ENCODE results near the gene FAM20C. TPM values are rescaled to one million over a fixed set of nuclear protein-coding genes. Genes with fewer than 3 reads are reported as not detected.
A peak's percentile ranks its signal among the peaks of the same experiment; 100 is the strongest.

The FAM20C gene
- total and polyA plus RNA-seq, 9 donors, result 24.0 to 43.0 (median 37.2) TPM

GRCh38 chr7:244974-245373 is 52.6 kb downstream of the FAM20C start:
- WGBS (ENCODE audit: insufficient coverage), result 40% methylated on average over 21 of the region's 22 CpGs
- H3K27me3 ChIP-seq (ENCODE audit: control insufficient read depth, insufficient read depth, low read length), result no peaks in the 10 kb centered on the region
- H3K9me3 ChIP-seq (replicated peaks; ENCODE audit: control insufficient read depth, low read depth, low read length), result no peaks in the 10 kb centered on the region
- H3K4me3 ChIP-seq (ENCODE audit: low read length), result no peak overlapping the region
- peaks cover 19% of the 10 kb centered on the region for H3K4me1 ChIP-seq (ENCODE audit: control insufficient read depth, insufficient read depth, low read length)
- H3K36me3 ChIP-seq (ENCODE audit: control insufficient read depth, insufficient read depth, low read length), result peaks cover 31% of the 10 kb centered on the region
- H3K27ac ChIP-seq (ENCODE audit: low read length), result peak overlapping the region; percentile 20
- DNase-seq, result peak; percentile 54

DNA sequence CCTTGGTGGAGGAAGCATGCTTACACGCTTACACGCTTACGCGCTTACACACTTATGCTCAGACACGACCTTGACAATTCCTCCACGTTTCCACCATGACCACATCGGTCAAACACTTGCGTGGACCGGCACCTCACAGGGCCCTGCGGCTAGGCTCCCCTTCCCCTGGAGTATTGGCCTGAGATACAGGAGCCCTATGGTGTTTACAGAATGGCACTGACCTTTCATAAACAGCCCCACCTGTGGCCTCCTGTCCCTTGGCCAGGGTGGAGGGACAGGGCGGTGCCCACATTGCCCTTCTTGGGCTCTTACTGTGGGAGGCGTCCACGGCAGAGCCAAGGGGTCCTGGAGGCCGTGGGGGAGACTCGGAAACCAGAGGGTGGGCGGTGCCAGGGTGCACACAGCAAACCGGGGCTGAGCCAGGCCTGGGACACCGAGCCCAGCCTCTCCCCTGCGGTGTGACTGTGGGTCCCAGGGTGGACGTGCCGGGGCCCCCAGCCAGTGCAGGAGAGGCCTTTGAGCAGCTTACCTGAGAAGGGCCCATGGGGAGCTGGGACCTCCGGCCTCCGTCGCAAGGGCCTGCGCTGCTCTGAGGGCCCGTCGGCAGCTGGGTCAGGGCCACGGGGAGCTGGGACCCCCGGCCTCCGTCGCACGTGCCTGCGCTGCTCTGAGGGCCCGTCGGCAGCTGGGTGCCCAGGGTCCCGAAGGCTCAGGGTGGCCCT is 53.4 kb downstream of the FAM20C start:
- Histone ChIP-seq H3K27ac (ENCODE audit: low read length) (no peak overlapping the region), H3K9me3 (replicated peaks; ENCODE audit: control insufficient read depth, low read depth, low read length) (no peaks in the 10 kb centered on the region), H3K27me3 (ENCODE audit: control insufficient read depth, insufficient read depth, low read length) (no peaks in the 10 kb centered on the region), H3K36me3 (ENCODE audit: control insufficient read depth, insufficient read depth, low read length) (peaks cover 39% of the 10 kb centered on the region), H3K4me1 (ENCODE audit: control insufficient read depth, insufficient read depth, low read length) (peaks cover 15% of the 10 kb centered on the region), H3K4me3 (ENCODE audit: low read length) (no peak overlapping the region)
- no peak for DNase-seq
- 93% methylated on average over 31 of the region's 36 CpGs for WGBS (ENCODE audit: insufficient coverage)

- Histone ChIP-seq H3K4me1 (ENCODE audit: control insufficient read depth, insufficient read depth, low read length) (peaks cover 10% of the 10 kb centered on the region), H3K27me3 (ENCODE audit: control insufficient read depth, insufficient read depth, low read length) (no peaks in the 10 kb centered on the region), H3K27ac (ENCODE audit: low read length) (no peak overlapping the region), H3K9me3 (replicated peaks; ENCODE audit: control insufficient read depth, low read depth, low read length) (no peaks in the 10 kb centered on the region), H3K36me3 (ENCODE audit: control insufficient read depth, insufficient read depth, low read length) (peaks cover 41% of the 10 kb centered on the region), H3K4me3 (ENCODE audit: low read length) (no peak overlapping the region)
- DNase-seq, result no peak
- 79% methylated on average over 20 of the region's 22 CpGs for WGBS (ENCODE audit: insufficient coverage)
Observed at GRCh38 chr7:246451-246850, 54.1 kb downstream of the FAM20C start.

- H3K36me3 ChIP-seq (ENCODE audit: control insufficient read depth, insufficient read depth, low read length), result peaks cover 45% of the 10 kb centered on the region
- H3K4me1 ChIP-seq (ENCODE audit: control insufficient read depth, insufficient read depth, low read length), result peaks cover 10% of the 10 kb centered on the region
- no peak overlapping the region for H3K4me3 ChIP-seq (ENCODE audit: low read length)
- no peaks in the 10 kb centered on the region for H3K9me3 ChIP-seq (replicated peaks; ENCODE audit: control insufficient read depth, low read depth, low read length)
- H3K27me3 ChIP-seq (ENCODE audit: control insufficient read depth, insufficient read depth, low read length), result no peaks in the 10 kb centered on the region
- no peak for DNase-seq
- WGBS (ENCODE audit: insufficient coverage), result 73% methylated on average over 5 of the region's 12 CpGs
- H3K27ac ChIP-seq (ENCODE audit: low read length), result no peak overlapping the region
Observed at GRCh38 chr7:247181-247580, 54.8 kb downstream of the FAM20C start.

- Histone ChIP-seq H3K27ac (ENCODE audit: low read length) (no peak overlapping the region), H3K9me3 (replicated peaks; ENCODE audit: control insufficient read depth, low read depth, low read length) (no peaks in the 10 kb centered on the region), H3K36me3 (ENCODE audit: control insufficient read depth, insufficient read depth, low read length) (peaks cover 49% of the 10 kb centered on the region), H3K4me1 (ENCODE audit: control insufficient read depth, insufficient read depth, low read length) (peaks cover 13% of the 10 kb centered on the region), H3K27me3 (ENCODE audit: control insufficient read depth, insufficient read depth, low read length) (no peaks in the 10 kb centered on the region), H3K4me3 (ENCODE audit: low read length) (no peak overlapping the region)
- WGBS (ENCODE audit: insufficient coverage), result 78% methylated on average over 8 of the region's 16 CpGs
- DNase-seq, result no peak
Observed at GRCh38 chr7:247636-248035, 55.3 kb downstream of the FAM20C start.

GRCh38 chr7:248732-249435 is 56.5 kb downstream of the FAM20C start:
- no peak for DNase-seq
- Histone ChIP-seq H3K9me3 (replicated peaks; ENCODE audit: control insufficient read depth, low read depth, low read length) (no peaks in the 10 kb centered on the region), H3K27me3 (ENCODE audit: control insufficient read depth, insufficient read depth, low read length) (no peaks in the 10 kb centered on the region), H3K27ac (ENCODE audit: low read length) (no peak overlapping the region), H3K4me3 (ENCODE audit: low read length) (no peak overlapping the region), H3K36me3 (ENCODE audit: control insufficient read depth, insufficient read depth, low read length) (peaks cover 52% of the 10 kb centered on the region), H3K4me1 (ENCODE audit: control insufficient read depth, insufficient read depth, low read length) (peaks cover 26% of the 10 kb centered on the region)
- 91% methylated on average over 11 of the region's 20 CpGs for WGBS (ENCODE audit: insufficient coverage)

GRCh38 chr7:249989-250388 is 57.6 kb downstream of the FAM20C start:
- WGBS (ENCODE audit: insufficient coverage), result 68% methylated on average over 9 of the region's 12 CpGs
- H3K4me1 ChIP-seq (ENCODE audit: control insufficient read depth, insufficient read depth, low read length), result peaks cover 24% of the 10 kb centered on the region
- no peak for DNase-seq
- H3K36me3 ChIP-seq (ENCODE audit: control insufficient read depth, insufficient read depth, low read length), result peaks cover 57% of the 10 kb centered on the region
- H3K9me3 ChIP-seq (replicated peaks; ENCODE audit: control insufficient read depth, low read depth, low read length), result no peaks in the 10 kb centered on the region
- no peak overlapping the region for H3K27ac ChIP-seq (ENCODE audit: low read length)
- H3K4me3 ChIP-seq (ENCODE audit: low read length), result no peak overlapping the region
- H3K27me3 ChIP-seq (ENCODE audit: control insufficient read depth, insufficient read depth, low read length), result no peaks in the 10 kb centered on the region

- no peak for DNase-seq
- 91% methylated on average over 14 of the region's 15 CpGs for WGBS (ENCODE audit: insufficient coverage)
- Histone ChIP-seq H3K4me3 (ENCODE audit: low read length) (no peak overlapping the region), H3K27ac (ENCODE audit: low read length) (no peak overlapping the region), H3K36me3 (ENCODE audit: control insufficient read depth, insufficient read depth, low read length) (peaks cover 61% of the 10 kb centered on the region), H3K27me3 (ENCODE audit: control insufficient read depth, insufficient read depth, low read length) (no peaks in the 10 kb centered on the region), H3K4me1 (ENCODE audit: control insufficient read depth, insufficient read depth, low read length) (peaks cover 21% of the 10 kb centered on the region), H3K9me3 (replicated peaks; ENCODE audit: control insufficient read depth, low read depth, low read length) (no peaks in the 10 kb centered on the region)
Observed at GRCh38 chr7:250523-250922, 58.2 kb downstream of the FAM20C start.

- H3K27ac ChIP-seq (ENCODE audit: low read length), result no peak overlapping the region
- H3K4me1 ChIP-seq (ENCODE audit: control insufficient read depth, insufficient read depth, low read length), result peaks cover 21% of the 10 kb centered on the region
- peaks cover 62% of the 10 kb centered on the region for H3K36me3 ChIP-seq (ENCODE audit: control insufficient read depth, insufficient read depth, low read length)
- no peaks in the 10 kb centered on the region for H3K9me3 ChIP-seq (replicated peaks; ENCODE audit: control insufficient read depth, low read depth, low read length)
- H3K4me3 ChIP-seq (ENCODE audit: low read length), result no peak overlapping the region
- WGBS (ENCODE audit: insufficient coverage), result 95% methylated on average over 18 of the region's 20 CpGs
- no peaks in the 10 kb centered on the region for H3K27me3 ChIP-seq (ENCODE audit: control insufficient read depth, insufficient read depth, low read length)
- no peak for DNase-seq
Observed at GRCh38 chr7:251005-251404, 58.6 kb downstream of the FAM20C start.

GRCh38 chr7:251446-252175 is 59.2 kb downstream of the FAM20C start:
- no peak for DNase-seq
- no peaks in the 10 kb centered on the region for H3K27me3 ChIP-seq (ENCODE audit: control insufficient read depth, insufficient read depth, low read length)
- no peak overlapping the region for H3K4me3 ChIP-seq (ENCODE audit: low read length)
- H3K36me3 ChIP-seq (ENCODE audit: control insufficient read depth, insufficient read depth, low read length), result peaks cover 67% of the 10 kb centered on the region
- H3K9me3 ChIP-seq (replicated peaks; ENCODE audit: control insufficient read depth, low read depth, low read length), result no peaks in the 10 kb centered on the region
- H3K27ac ChIP-seq (ENCODE audit: low read length), result no peak overlapping the region
- 84% methylated on average over 20 of the region's 21 CpGs for WGBS (ENCODE audit: insufficient coverage)
- peaks cover 21% of the 10 kb centered on the region for H3K4me1 ChIP-seq (ENCODE audit: control insufficient read depth, insufficient read depth, low read length)

Measured in muscle of leg (tissue), 11 donors.